ENCODE measurements around the gene MMP12.

MMP12 gene

DNA sequence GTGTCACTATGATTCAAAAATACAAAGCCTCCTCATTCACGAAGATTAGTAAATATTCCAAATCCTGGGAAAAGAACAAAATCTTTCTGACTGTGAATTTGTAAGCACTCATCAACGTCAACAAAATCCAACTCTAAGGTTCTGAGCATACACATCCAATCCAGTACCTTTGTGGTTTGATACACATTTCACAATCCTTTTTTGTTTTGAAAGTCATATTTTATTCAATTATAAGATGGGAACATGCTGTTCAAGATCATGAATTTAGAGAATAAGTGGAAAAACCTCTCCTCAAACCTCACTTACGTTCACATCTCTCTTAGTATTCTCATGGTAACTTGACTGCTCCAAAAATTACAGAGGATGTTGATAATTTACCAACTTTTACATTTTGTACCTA lies 21.7 kb downstream of the MMP12 start:
- DNase-seq (ENCODE audit: extremely low spot score, insufficient read length, low read depth) = no peak
- FAIRE-seq = no peak

DNA sequence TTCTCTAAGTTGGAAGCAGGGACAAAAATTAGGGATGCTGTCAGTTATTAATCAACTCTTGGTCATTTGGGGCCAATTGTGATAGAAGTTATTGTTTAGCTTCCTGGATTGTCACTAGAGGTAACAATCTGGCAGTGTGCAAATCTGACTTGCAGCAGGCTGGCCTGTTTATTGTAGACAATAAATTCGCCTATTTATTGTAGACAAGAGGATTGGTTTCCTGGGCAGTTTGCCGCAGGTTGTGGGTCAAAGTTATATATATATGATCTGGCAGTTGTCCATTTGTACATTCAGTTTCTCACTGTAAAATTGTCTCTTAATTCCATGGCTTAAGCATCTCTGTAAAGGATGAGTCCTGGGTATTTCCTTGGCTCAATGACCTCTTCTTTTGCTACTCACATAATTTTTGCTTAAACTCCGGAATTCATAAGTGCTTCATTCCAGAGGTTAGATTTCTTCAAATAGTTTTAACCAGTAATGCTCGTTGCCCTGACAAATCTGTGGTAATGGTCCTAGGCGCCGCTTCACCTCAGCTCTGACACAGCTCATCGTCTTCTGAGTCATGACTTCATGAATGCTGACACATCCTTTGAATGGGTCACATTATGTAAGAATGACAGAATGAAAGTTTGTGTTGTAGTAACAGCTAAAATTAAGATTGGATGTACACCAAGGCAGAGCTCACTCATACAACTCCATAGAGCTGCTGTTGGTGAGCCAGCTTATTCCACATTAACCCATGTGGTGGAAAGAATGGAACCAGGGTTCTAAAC lies 23.6 kb downstream of the MMP12 start:
- DNase-seq (ENCODE audit: extremely low spot score, insufficient read length, low read depth) = no peak
- no peak for FAIRE-seq

DNA sequence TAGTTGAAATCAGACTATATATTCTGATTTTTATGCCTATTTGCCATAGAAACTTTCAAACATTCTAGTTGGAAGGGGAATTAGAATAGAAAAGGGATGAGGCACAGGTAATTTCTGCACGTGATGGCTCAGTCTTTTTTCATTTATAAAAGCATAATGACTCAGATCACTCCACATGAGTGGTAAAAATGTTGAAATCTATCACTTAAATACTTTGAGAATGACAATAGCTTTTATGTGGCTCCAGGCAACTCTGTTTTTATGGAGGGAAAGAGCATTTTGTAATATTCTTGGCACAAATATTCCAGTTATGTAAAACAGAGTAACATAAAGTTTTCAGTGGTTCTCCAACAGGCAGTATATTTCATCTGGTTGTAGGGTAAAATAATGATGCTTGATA lies 25.5 kb downstream of the MMP12 start:
- DNase-seq (ENCODE audit: extremely low spot score, insufficient read length, low read depth) = no peak
- no peak for FAIRE-seq

DNA sequence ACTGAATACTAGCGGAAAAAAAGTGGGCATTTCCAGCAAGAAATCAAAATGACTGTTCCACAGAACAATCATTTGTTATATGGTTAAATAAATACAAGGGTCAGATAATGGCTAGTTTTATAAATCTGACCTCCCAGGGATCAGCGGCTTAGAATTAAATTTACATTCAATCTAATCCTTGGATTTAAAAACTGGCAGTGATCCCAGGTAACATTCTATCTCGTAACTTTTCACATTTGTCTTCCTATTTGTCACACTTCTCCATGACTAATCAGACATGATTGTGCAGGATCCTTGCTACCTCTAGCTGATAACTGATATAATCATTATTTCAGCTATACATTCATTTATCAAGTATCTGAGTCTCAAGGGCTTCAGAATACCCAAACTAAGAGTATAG lies 28.5 kb downstream of the MMP12 start:
- no peak for FAIRE-seq
- DNase-seq (ENCODE audit: extremely low spot score, insufficient read length, low read depth) = no peak

DNA sequence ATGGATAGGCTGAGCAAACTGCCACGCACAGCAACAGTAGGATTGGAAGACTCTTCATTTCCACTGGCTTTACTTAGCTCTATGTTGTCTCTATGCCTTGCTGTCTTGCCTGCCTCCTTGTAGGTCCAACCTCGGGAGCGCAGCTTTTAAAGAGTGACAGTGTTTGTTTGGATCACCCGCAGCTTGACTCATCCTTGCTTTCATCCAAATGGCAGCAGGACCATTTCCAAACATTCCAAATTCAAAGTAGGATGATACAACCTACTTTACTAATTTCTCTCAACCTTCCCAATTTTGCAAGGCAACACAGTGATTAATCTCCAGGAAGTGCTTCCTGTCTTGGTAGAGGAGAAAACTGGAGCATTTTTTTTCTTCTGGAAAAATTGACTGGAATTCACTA lies 31.3 kb downstream of the MMP12 start, which contains the start of gene MMP3:
Gene MMP3, minus strand, starts transcription at position 121 of the 400 bp plus-strand sequence. Its CDS starts 63 bp downstream, at position 58.
- DNase-seq (ENCODE audit: extremely low spot score, insufficient read length, low read depth) = no peak

DNA sequence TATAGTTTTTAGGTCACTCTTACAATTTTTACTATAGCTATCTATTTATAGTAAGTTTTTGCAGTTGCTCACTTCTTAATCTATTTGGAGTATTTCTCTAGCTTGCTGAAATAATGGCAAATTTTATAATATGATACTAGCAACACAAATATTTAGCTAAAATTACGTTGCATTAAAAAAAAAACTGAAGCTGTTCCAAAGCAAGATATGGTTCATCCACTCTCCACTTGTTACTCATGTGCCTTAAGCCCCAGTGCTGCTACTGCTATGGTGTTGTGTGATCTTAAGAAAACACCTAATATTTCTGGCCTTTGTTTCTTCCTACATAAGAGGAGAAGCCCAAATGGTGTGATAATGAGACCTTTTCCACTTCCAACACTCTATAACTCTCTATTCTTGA lies 31.9 kb downstream of the MMP12 start:
- DNase-seq (ENCODE audit: extremely low spot score, insufficient read length, low read depth) (no peak), FAIRE-seq (no peak)

More for the DNA sequence above, 31.3 kb downstream of the MMP12 start, which contains the start of gene MMP3:
- FAIRE-seq = no peak

DNA sequence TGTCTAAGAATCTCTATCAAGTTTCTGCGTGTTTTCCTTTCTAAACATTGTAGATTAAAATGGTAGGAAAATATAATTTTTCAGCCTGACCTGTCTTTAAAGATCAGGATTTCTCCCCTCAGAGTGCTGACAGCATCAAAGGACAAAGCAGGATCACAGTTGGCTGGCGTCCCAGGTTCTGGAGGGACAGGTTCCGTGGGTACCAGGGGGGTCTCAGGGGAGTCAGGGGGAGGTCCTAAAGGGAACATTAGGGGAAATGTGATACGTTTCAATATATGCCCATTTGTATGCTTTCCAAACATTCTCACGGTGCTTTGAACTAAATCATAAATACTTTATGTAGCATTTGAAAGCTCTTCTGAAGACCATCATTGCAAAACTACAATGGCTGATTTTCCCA lies 34.8 kb downstream of the MMP12 start:
- DNase-seq (ENCODE audit: extremely low spot score, insufficient read length, low read depth) = no peak
- FAIRE-seq = no peak

DNA sequence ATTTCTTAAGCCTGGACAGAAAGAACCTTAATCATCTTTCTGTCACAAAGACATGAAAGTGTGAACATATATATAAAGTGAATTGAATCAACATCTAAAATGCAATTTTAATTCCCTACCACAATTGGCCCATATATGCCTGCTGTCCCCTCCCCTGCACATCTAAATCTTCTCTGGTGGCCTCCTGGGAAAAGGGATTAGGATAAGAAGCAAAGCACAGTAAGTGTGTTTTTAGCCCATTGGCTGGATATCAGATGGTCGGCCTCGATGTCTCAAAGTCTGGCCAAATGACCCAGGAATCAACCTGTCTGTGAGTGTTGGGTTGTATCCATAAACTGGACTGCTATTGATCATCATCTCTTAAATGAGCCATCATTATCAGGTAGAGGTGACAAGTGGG lies 37.1 kb downstream of the MMP12 start:
- FAIRE-seq = no peak

DNA sequence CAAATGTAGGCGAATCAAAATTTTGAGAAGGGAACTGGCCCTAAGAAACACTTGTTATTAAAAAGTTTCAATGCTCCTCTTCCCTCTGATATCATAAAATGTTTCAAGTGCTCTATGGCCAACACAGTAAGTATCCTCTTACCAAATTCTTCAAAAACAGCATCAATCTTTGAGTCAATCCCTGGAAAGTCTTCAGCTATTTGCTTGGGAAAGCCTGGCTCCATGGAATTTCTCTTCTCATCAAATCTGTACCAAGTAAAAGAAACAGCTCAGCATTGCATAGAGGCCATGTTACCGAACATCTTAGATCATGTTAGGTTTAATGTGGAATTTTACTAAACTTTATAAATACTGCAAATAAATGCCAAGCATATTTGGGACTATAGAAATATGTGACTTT lies 37.6 kb downstream of the MMP12 start:
- no peak for DNase-seq (ENCODE audit: extremely low spot score, insufficient read length, low read depth)
- FAIRE-seq = no peak

More for the DNA sequence above, 37.1 kb downstream of the MMP12 start:
- no peak for DNase-seq (ENCODE audit: extremely low spot score, insufficient read length, low read depth)

DNA sequence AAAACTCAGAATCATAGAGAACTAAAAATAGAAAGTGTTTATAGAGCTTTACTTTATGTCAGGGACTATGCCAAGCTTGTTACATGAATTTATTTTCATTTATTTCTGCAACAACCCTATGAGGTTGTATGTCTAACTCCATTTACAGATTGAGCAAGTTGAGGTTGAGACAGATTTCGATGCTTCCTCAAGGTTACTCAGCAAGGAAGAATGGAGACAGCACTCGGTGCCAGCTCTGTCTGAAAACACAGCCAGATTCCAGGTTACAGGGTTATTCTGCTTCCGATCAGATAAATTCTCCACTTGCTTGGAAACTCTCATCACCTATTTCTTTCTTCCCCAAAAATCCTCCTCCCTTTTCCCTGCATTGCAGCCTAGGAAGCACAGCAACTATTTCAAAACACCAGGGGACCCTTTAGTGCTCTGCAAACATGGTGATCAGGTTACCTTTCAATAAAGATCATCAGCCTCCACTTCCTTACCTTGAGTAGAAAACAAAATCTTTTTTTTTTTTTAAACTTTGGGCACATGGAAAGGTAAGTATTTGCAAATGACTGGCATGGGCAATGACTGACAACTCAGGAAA lies 38.4 kb downstream of the MMP12 start:
- no peak for DNase-seq (ENCODE audit: extremely low spot score, insufficient read length, low read depth)
- no peak for FAIRE-seq

DNA sequence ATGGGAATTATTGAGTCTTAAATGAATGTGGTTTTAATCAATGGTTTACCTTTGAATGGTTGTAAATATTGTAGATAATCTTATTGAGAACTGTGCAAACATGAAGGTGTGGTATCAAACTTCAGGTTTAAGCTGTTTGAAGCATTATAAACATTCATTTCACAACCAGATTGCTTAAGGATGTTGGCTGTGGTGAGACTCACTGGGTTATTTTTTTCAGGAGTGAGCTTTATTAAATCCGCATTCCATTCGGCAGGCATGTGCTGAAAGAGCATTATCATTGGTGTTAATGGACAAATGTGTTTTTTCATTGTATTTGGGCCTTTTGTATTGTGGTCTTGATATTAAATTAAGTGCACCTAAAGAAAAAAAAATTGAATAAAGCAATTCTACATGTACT lies 41.1 kb downstream of the MMP12 start:
- DNase-seq (ENCODE audit: extremely low spot score, insufficient read length, low read depth) (no peak), FAIRE-seq (no peak)

DNA sequence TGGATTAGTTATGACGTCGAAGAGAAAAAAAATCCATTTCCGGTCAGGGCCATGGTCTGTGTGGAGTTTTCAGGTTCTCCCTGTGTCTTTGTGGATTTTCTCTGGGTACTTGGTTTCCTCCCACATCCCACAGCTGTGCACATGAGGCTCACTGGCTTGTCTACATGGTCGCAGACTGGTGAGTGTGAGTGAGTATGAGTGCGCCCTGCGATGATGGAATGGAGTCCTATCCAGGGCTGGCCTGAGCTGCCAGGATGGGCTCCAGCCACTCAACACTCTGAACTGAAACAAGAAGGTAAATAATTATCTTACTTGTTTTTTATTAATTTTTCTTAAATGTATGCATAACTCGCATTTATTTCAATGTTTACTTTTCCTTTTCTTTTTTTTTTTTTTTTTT lies 42.2 kb downstream of the MMP12 start:
- FAIRE-seq (no peak), DNase-seq (ENCODE audit: extremely low spot score, insufficient read length, low read depth) (no peak)

DNA sequence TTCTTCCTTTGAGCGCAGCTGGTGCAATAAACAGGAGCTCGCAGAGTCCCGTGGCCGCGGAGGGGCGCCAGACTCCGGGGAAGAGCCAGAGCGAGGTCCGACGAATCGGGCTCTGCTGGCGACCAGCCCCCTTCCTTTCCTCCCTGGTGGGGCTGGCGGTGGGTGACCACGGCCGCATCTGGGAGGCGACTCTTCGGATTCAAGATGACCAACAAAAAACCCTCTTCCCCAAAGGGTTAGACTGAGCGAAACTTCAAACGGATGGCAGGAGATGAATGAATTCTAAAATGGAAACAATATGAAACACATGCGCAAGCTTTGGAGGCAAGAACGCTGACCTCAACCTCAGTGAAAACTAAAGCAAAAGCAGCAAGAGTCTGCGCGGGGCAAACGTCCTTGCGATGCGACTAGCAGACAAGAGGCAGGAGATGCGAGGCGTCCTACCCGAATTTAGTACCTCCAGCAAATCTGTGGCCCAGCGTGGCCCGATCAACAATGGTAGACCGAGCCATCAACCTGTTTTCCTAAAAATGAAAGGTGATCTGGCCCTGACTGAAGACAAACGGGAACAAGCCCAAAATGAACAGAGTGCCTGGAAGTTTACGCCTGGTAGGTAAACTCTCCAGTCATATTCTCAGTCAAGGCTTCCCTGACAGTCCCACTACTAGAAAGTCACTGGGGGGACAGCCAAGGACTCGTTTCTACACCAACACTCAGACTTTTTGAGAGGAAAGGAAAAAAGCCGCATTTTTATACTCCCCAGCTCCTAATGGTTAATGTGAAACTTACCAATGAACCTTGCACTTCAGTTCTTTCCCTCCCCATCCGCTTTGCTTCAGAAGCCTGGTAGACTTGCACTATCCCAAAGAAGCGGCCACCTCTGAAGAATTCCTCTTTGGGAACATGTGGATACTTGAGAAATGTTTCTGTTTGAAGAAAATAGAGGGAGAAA lies 43.0 kb downstream of the MMP12 start:
- no peak for DNase-seq (ENCODE audit: extremely low spot score, insufficient read length, low read depth)
- FAIRE-seq = no peak

DNA sequence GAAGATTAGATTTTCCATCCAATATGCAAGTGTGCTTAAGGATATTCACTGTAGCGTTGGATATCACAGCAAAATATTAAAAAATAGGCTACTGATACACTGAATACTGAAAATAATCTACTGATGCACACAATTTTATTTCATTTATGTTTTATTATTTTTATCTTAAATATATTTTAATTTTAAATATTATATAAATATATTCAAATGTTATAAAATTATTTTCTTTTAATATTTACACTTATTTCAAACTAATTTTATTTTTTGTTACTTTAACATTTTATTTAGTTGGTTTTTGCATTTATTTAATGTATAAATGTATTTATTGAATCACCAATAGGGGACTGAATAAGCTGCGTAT lies 43.7 kb downstream of the MMP12 start:
- DNase-seq (ENCODE audit: extremely low spot score, insufficient read length, low read depth) (no peak), FAIRE-seq (no peak)

DNA sequence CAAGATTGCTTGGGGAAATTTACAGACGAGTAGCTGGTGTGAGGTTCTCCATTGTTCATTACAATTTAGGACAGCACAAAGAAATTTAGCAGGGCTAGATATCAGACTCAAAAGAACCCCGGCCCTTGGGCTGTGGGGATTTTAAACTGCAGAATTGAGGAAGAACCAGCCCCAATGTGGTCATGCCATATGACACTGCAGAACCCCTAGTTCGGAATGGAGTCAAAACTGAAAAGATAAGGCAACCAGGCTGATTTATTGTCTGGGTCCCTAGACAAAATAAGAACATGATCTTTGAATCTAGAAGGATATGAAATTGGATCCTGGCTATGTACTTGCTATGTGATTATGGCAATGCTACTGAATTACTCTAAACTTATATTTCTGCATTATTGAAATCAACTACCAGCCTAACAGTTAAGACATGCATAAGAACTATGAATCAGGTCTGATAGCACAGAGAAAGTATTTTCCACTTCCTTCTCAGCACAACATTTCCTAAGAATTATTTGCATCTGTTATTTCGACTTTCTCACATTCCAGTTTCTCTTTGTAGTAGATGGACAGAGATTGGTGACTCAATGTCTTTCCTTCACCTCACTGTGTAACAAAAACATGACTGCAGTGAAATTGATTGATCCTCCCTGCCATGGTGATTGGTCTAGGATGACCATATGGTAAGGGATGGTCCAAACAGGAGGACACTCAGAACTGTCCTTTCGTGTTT lies 44.6 kb downstream of the MMP12 start:
- FAIRE-seq = no peak

DNA sequence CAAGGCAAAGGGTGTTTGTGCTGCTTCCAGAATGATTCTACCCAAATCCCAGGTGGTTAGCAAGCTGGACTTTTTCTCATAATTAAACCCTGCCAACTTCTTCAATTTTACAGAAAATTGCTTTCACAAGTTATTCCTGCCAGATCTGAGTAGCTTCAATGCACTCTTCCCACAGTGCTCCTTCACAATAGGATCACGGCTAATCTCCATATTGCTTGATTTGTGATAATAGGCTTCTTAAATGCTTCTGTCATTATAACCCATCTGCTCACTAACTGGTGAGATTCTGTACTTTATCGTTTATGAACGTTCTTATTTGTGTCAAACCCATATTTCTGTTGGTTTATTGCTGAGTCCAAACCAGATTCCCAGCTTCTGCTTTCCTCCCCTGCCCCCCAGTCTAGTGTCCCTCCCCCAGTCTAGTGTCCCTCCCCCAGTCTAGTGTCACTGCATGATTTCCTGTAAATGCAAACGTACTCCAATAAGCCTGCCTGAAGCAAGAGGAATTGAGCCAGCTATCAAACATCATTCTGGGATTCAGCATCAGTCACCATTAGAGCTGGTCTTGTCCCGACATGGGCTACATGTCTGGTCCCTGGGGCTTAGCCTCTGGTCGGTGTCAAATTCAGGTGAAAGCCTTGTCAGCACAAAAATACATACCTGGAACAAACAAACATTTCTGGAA lies 45.3 kb downstream of the MMP12 start:
- DNase-seq (ENCODE audit: extremely low spot score, insufficient read length, low read depth) = no peak
- no peak for FAIRE-seq

More for the DNA sequence above, 44.6 kb downstream of the MMP12 start:
- DNase-seq (ENCODE audit: extremely low spot score, insufficient read length, low read depth) = no peak

DNA sequence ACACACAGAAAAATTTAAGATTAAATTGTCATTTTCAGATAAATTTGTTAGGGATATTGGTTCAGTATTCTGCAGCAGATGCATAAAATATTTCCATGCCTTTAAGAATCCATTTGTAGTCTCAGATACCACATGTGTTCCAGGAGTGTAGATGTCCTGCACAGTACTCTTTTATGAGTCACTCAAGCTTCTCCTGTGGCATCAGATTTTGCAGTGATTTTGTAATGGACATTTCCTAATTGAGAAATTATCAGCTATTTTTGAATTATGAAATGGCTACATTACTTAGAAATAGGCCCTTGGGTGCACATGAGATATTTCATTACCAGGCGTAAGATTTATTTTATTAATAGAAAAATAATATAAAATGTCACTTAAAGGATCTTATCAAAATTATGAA lies 50.2 kb downstream of the MMP12 start:
- no peak for FAIRE-seq
- DNase-seq (ENCODE audit: extremely low spot score, insufficient read length, low read depth) = no peak

DNA sequence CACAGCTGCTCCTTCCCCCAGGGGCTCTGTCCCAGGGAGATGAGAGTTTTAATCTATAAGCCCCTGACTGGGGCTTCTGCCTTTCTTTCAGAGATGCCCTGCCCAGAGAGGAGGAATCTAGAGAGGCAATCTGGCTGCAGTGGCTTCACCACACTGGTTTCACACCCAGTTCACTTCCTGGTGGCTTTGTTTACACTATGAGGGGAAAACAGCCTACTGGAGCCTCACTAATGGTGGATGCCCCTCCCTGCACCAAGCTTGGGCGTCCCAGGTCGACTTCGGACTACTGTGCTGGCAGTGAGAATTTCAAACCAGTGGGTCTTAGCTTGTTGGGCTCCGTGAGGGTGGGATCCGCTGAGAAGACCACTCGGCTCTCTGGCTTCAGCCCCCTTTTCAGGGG lies 55.3 kb downstream of the MMP12 start:
- FAIRE-seq (no peak), DNase-seq (ENCODE audit: extremely low spot score, insufficient read length, low read depth) (no peak)

DNA sequence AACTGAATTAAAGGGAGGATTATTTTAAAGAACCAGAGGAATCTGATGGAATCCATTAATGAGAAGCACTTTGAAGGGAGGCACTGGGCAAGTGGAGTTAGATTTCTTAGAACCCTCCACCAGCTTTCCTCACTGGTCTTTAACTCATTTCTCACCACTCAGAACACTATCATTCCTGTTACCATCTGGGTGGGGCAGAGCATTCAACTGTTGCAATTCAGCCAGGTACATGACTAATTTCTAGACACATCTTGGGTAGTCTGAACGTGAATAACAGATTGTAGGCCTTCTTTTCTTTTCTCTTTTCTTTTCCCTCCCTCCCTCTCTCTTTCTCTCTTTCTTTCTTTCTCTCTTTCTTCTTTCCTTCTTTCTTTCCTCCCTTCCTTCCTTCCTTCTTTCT lies 61.3 kb downstream of the MMP12 start:
- FAIRE-seq = no peak
- DNase-seq (ENCODE audit: extremely low spot score, insufficient read length, low read depth) = no peak
